K562 (cell line): ENCODE data around the gene INO80C. TPM values are rescaled to one million over a fixed set of nuclear protein-coding genes. Genes with fewer than 3 reads are reported as not detected.

Source experiments
- ATAC-seq: fragments of 200-7000 bp; cut with Tn5 transposase; 3 replicates; pipeline ENCODE4 v1.9.1; 2020; ENCODE audit warnings: moderate library complexity
- BruUV-seq: library from RNA; stranded (reverse); fragments of 400-500 nt; replicated peaks from 2 replicates; lab custom pipeline; 2021; lab: Mats Ljungman, UMichigan
- CTCF ChIA-PET: fragments of 300-600 bp; formaldehyde crosslinking; extraction: SDS; loops from one replicate; lab custom pipeline; 2021; ENCODE audit warnings: low intra/inter-chr PET ratio; lab: Yijun Ruan, JAX
- POLR2A ChIA-PET: fragments of 300-600, 350-650 bp; sonication (Branson Sonifier 250); formaldehyde crosslinking; extraction: SDS; loops from one replicate; lab custom pipeline; 2021; ENCODE audit warnings: antibody characterized with exemption, inconsistent platforms; lab: Yijun Ruan, JAX
- DNase-seq, 4 experiments: peaks; one replicate each; pipeline versions ENCODE4 v3.0.0 to v3.0.0-alpha.2; 2011 to 2018; ENCODE audit warnings: low spot score in 3 of 4, mixed read lengths in 3 of 4; ENCODE audit errors: extremely low read depth in 1 of 4
- FAIRE-seq: peaks from 2 replicates; lab custom pipeline; 2011; peaks lifted over from hg19 to GRCh38; lab: Jason Lieb, UNC
- H2AFZ ChIP-seq: 2 replicates; pipeline ENCODE4 v1.6.0; 2011; ENCODE audit warnings: low read depth, low read length, control low read depth, inconsistent platforms
- H3K27ac ChIP-seq: fragments of 200-600 bp; 3 replicates; pipeline ENCODE4 v1.8.0; 2011; ENCODE audit warnings: low read depth, mild to moderate bottlenecking, control low read depth, inconsistent platforms, low read length, moderate library complexity, mixed read lengths; ENCODE audit errors: extremely low read depth
- H3K27me3 ChIP-seq, 2 experiments: fragments of 300-600 bp in 1 of 2; 2 replicates in 1 of 2; 3 replicates in 1 of 2; pipeline versions ENCODE4 v1.6.0 to v1.8.0; 2011; ENCODE audit warnings: inconsistent platforms in 2 of 2, low read length in 2 of 2, mild to moderate bottlenecking in 1 of 2, mixed read lengths in 1 of 2, moderate library complexity in 1 of 2; ENCODE audit not compliant: control insufficient read depth in 2 of 2, insufficient read depth in 2 of 2
- H3K36me3 ChIP-seq: fragments of 300-600 bp; 3 replicates; pipeline ENCODE4 v1.8.0; 2011; ENCODE audit warnings: mild to moderate bottlenecking, low read length, inconsistent platforms; ENCODE audit not compliant: control insufficient read depth, insufficient read depth
- H3K4me1 ChIP-seq, 2 experiments: fragments of 200-600 bp in 1 of 2; replicated peaks in 1 of 2; 2 replicates in 1 of 2; 3 replicates in 1 of 2; pipeline versions ENCODE4 v1.5.1 to v1.8.0; 2011; ENCODE audit warnings: inconsistent platforms in 2 of 2, low read length in 2 of 2, mild to moderate bottlenecking in 1 of 2, mixed read lengths in 1 of 2, moderate library complexity in 1 of 2; ENCODE audit not compliant: control insufficient read depth in 2 of 2, insufficient read depth in 2 of 2
- H3K4me2 ChIP-seq: 2 replicates; pipeline ENCODE4 v1.6.1; 2011; ENCODE audit warnings: low read length, control low read depth, inconsistent platforms, mixed read lengths; ENCODE audit not compliant: insufficient read depth
- H3K4me3 ChIP-seq: fragments of 200-600 bp; sonication (generic), shearing (Covaris generic); 2 replicates; pipeline ENCODE4 v1.5.1; 2016; ENCODE audit warnings: control low read depth, inconsistent platforms
- H3K79me2 ChIP-seq: fragments of 200-600 bp; 3 replicates; pipeline ENCODE4 v1.8.0; 2011; ENCODE audit warnings: low read length, inconsistent platforms; ENCODE audit not compliant: control insufficient read depth, insufficient read depth
- H3K9ac ChIP-seq, 2 experiments: 2 replicates each; pipeline versions ENCODE4 v1.6.0 to v1.6.1; 2011; ENCODE audit warnings: low read depth in 2 of 2, low read length in 2 of 2, control low read depth in 1 of 2, inconsistent platforms in 1 of 2, mild to moderate bottlenecking in 1 of 2, mixed read lengths in 1 of 2; ENCODE audit not compliant: insufficient read depth in 1 of 2
- H3K9me1 ChIP-seq: one replicate; pipeline ENCODE4 v1.6.0; 2011; ENCODE audit warnings: inconsistent platforms, mild to moderate bottlenecking, low read length, moderate library complexity; ENCODE audit not compliant: control insufficient read depth, insufficient read depth
- H3K9me3 ChIP-seq: replicated peaks from 2 replicates; pipeline ENCODE4 v1.5.1; 2011; ENCODE audit warnings: low read depth, low read length, inconsistent platforms; ENCODE audit not compliant: control insufficient read depth, insufficient read depth
- H4K20me1 ChIP-seq: replicated peaks from 2 replicates; pipeline ENCODE4 v1.6.1; 2011; ENCODE audit warnings: low read length, inconsistent platforms, mixed read lengths; ENCODE audit not compliant: control insufficient read depth, insufficient read depth
- ASH1L ChIP-seq: fragments of 450-650 bp; IDR thresholded peaks from 2 replicates; pipeline ENCODE4 v1.6.1; 2018; ENCODE audit warnings: borderline replicate concordance, mild to moderate bottlenecking, low read depth; ENCODE audit not compliant: partially characterized antibody
- FUS ChIP-seq: fragments of 200-400 bp; formaldehyde crosslinking; optimal IDR thresholded peaks from 2 replicates; pipeline ENCODE3; 2017; ENCODE audit warnings: low read depth, low read length
- PPARD ChIP-seq: fragments of 250-450 bp; sonication (Bioruptor Pico); IDR thresholded peaks from 2 replicates; pipeline ENCODE4 v1.8.0; 2022; ENCODE audit warnings: inconsistent platforms, mild to moderate bottlenecking, moderate library complexity
- SMC3 ChIP-seq: conservative IDR thresholded peaks from 2 replicates; pipeline ENCODE4 v1.6.1; 2011; ENCODE audit warnings: low read depth, low read length, improper control_type of control experiment; ENCODE audit not compliant: insufficient read depth
- SREBF2 ChIP-seq: sonication (generic); formaldehyde crosslinking; IDR thresholded peaks from 2 replicates; pipeline ENCODE4 v1.4.0; 2020; ENCODE audit warnings: mild to moderate bottlenecking, missing genetic modification reagents
- ZBTB40 ChIP-seq, 2 experiments: fragments of 450-650 bp in 1 of 2; sonication (generic) in 1 of 2; formaldehyde crosslinking in 1 of 2; IDR thresholded peaks; 2 replicates each; pipeline versions ENCODE4 v1.7.1 to v1.9.0; 2016 to 2022; ENCODE audit warnings: inconsistent platforms in 1 of 2, mild to moderate bottlenecking in 1 of 2, missing genetic modification reagents in 1 of 2
- ZFP1 ChIP-seq: fragments of 450-650 bp; formaldehyde crosslinking; IDR thresholded peaks from 2 replicates; pipeline ENCODE4 v1.4.0; 2020; ENCODE audit warnings: mild to moderate bottlenecking, mixed read lengths
- ZFP36 ChIP-seq: fragments of 150-350 bp; IDR thresholded peaks from 2 replicates; pipeline ENCODE4 v1.6.1; 2018; ENCODE audit warnings: low read length, low read depth; ENCODE audit not compliant: partially characterized antibody
- ZNF24 ChIP-seq: fragments of 450-650 bp; IDR thresholded peaks from 2 replicates; pipeline ENCODE4 v1.6.1; 2016
- WGBS: fragments of 100-300 bp; shearing (Covaris generic); methylation state at CpG from one replicate; pipeline ENCODE4 v1.1.6; 2016; ENCODE audit warnings: low coverage, mixed read lengths; ENCODE audit not compliant: insufficient coverage; ENCODE audit errors: missing lambda C conversion rate; 5-methylcytosine and 5-hydroxymethylcytosine counted together
- in situ Hi-C: fragments of 300-500 bp; cut with MboI; formaldehyde crosslinking; loops from 4 replicates; pipeline ENCODE4 v1.15.0; 2018; ENCODE audit warnings: inconsistent platforms, mixed read lengths
- intact Hi-C: fragments of 100-400 bp; cut with micrococcal nuclease; formaldehyde crosslinking; loops from 2 replicates; pipeline ENCODE4 v1.14.2; 2022
- polyA plus RNA-seq, 8 experiments: library from polyadenylated mRNA; depleted of rRNA in 4 of 8; stranded (reverse) in 5 of 8; unstranded in 3 of 8; fragments of >200 nt; fragmentation: Nextera tagmentation in 2 of 8; fragmentation: Illumina TruSeq in 1 of 8; extraction: Ambion mirVana in 2 of 8; extraction: Trizol in 1 of 8; gene quantifications; 2 replicates each; pipeline versions ENCODE4 v1.2.1 to v1.2.3, GENCODE V29; 2011 to 2014; ENCODE audit warnings: inconsistent platforms in 1 of 8, missing spikeins in 1 of 8
- total RNA-seq, 7 experiments: library from RNA; depleted of rRNA in 6 of 7; stranded (reverse); fragments of >200 nt in 6 of 7; fragmentation: Illumina TruSeq in 2 of 7; extraction: Trizol in 2 of 7; gene quantifications; 2 replicates each; pipeline versions ENCODE4 v1.2.1 to v1.2.3, GENCODE V29; 2011 to 2021; ENCODE audit warnings: low replicate concordance in 1 of 7
- TF ChIP-seq, protein P1 (sequence below): fragments of 450-650 bp; IDR thresholded peaks from 2 replicates; pipeline ENCODE4 v1.6.1; 2018; ENCODE audit not compliant: partially characterized antibody

INO80C gene
- total and polyA plus RNA-seq, 9 of the 15 experiments (the other 6 are each of a cell fraction or from before 2014, with no cell fraction given), result 14.3 to 53.3 (median 46.6) TPM

GRCh38 chr18:35426786-35427185 is 71.0 kb downstream of the INO80C start:
- POLR2A ChIA-PET, result interaction anchor here (1.3 kb wide), 1 partner anchor 8 kb away, joined by 4 read pairs; no protein-coding TSS in a partner anchor
- Histone ChIP-seq H3K9me3 (no peaks in the 10 kb centered on the region), H3K9me1 (no peaks in the 10 kb centered on the region), H3K79me2 (no peaks in the 10 kb centered on the region), H2AFZ (no peak overlapping the region), H4K20me1 (no peaks in the 10 kb centered on the region), H3K27ac (no peak overlapping the region), H3K4me2 (no peak overlapping the region), H3K4me3 (no peak overlapping the region), H3K36me3 (no peaks in the 10 kb centered on the region), H3K9ac (no peak overlapping the region), H3K27me3 (peaks cover 0 to 14% of the 10 kb centered on the region in 2 experiments; a peak in 1 of 5 replicates), H3K4me1 (peaks cover 0 to 3% of the 10 kb centered on the region in 2 experiments; a peak in 2 of 5 replicates)
- in situ Hi-C loops, result no loop called here
- CTCF ChIA-PET, result no interaction called here
- intact Hi-C loops, result no loop called here
- FAIRE-seq (no peak), DNase-seq (no peak), ATAC-seq (no peak)
- no TSS peak for BruUV-seq
- WGBS, result 3% methylated on average over 5 of the region's 5 CpGs
- no peak for TF ChIP-seq FUS
- TF ChIP-seq ASH1L, result no peak
- TF ChIP-seq ZFP36, result no peak
- no peak for TF ChIP-seq PPARD (CRISPR knock-in tag)
- TF ChIP-seq SREBF2 (CRISPR knock-in tag), result no peak
- no peak for TF ChIP-seq ZBTB40 (IDR thresholded peaks at IDR 0.05)
- no peak for TF ChIP-seq ZBTB40 (CRISPR knock-in tag; IDR thresholded peaks at IDR 0.05)
- no peak for TF ChIP-seq ZFP1
- TF ChIP-seq, protein P1, sequence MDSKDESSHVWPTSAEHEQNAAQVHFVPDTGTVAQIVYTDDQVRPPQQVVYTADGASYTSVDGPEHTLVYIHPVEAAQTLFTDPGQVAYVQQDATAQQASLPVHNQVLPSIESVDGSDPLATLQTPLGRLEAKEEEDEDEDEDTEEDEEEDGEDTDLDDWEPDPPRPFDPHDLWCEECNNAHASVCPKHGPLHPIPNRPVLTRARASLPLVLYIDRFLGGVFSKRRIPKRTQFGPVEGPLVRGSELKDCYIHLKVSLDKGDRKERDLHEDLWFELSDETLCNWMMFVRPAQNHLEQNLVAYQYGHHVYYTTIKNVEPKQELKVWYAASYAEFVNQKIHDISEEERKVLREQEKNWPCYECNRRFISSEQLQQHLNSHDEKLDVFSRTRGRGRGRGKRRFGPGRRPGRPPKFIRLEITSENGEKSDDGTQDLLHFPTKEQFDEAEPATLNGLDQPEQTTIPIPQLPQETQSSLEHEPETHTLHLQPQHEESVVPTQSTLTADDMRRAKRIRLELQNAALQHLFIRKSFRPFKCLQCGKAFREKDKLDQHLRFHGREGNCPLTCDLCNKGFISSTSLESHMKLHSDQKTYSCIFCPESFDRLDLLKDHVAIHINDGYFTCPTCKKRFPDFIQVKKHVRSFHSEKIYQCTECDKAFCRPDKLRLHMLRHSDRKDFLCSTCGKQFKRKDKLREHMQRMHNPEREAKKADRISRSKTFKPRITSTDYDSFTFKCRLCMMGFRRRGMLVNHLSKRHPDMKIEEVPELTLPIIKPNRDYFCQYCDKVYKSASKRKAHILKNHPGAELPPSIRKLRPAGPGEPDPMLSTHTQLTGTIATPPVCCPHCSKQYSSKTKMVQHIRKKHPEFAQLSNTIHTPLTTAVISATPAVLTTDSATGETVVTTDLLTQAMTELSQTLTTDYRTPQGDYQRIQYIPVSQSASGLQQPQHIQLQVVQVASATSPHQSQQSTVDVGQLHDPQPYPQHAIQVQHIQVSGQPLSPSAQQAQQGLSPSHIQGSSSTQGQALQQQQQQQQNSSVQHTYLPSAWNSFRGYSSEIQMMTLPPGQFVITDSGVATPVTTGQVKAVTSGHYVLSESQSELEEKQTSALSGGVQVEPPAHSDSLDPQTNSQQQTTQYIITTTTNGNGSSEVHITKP, result no peak
- no peak for TF ChIP-seq ZNF24
- TF ChIP-seq SMC3, result no peak
